ENCODE data around the gene MRGPRG. TPM values are rescaled to one million over a fixed set of nuclear protein-coding genes. Genes with fewer than 3 reads are reported as not detected.

Gene MRGPRG
- polyA plus RNA-seq, 1 donor from 2014 or later, result not detected

GRCh38 chr11:3221408-3222002, 2.9 kb upstream of the MRGPRG start:
- H3K4me2 ChIP-seq (ENCODE audit: low read length), result no peak overlapping the region
- no peak overlapping the region for H3K9ac ChIP-seq (ENCODE audit: low read length)
- H3K27ac ChIP-seq (ENCODE audit: low read length), result no peak overlapping the region
- TF ChIP-seq POLR2AphosphoS5 (IDR thresholded peaks at IDR 0.05), result no peak
- no peak for TF ChIP-seq MXI1 (conservative IDR thresholded peaks at IDR 0.05; ENCODE audit: poor library complexity, severe bottlenecking)
- no peak for TF ChIP-seq RAD21 (conservative IDR thresholded peaks at IDR 0.05)
- no peak for TF ChIP-seq CTCF (IDR thresholded peaks at IDR 0.05; ENCODE audit: poor library complexity, severe bottlenecking)
- no peak for TF ChIP-seq TAF1 (IDR thresholded peaks at IDR 0.05; ENCODE audit: low read depth)
- TF ChIP-seq REST (IDR thresholded peaks at IDR 0.05; ENCODE audit: borderline replicate concordance), result no peak
- no peak for TF ChIP-seq EP300 (conservative IDR thresholded peaks at IDR 0.05; ENCODE audit: poor library complexity, severe bottlenecking)
- TF ChIP-seq EZH2 (IDR thresholded peaks at IDR 0.05; ENCODE audit: borderline replicate concordance, insufficient read depth, low read length, poor library complexity, severe bottlenecking), result no peak
- no peaks in the 10 kb centered on the region for H3K9me3 ChIP-seq (ENCODE audit: low read length)
- H3K79me2 ChIP-seq (replicated peaks; ENCODE audit: insufficient read depth, low read length), result no peaks in the 10 kb centered on the region
- no peaks in the 10 kb centered on the region for H3F3A ChIP-seq (ENCODE audit: insufficient read depth, low read length, poor library complexity, severe bottlenecking)
- H4K20me1 ChIP-seq (ENCODE audit: insufficient read depth), result no peaks in the 10 kb centered on the region
- H3K36me3 ChIP-seq (ENCODE audit: insufficient read depth, low read length), result no peaks in the 10 kb centered on the region
- H2AFZ ChIP-seq (ENCODE audit: low read depth, low read length), result no peak overlapping the region
- no peaks in the 10 kb centered on the region for H3K9me2 ChIP-seq (ENCODE audit: insufficient read depth, low read length)
- H3K4me3 ChIP-seq (ENCODE audit: low read length), result no peak overlapping the region
- H3K27me3 ChIP-seq (ENCODE audit: insufficient read depth, low read depth, low read length), result no peaks in the 10 kb centered on the region

GRCh38 chr11:3220521-3221407, 2.2 kb upstream of the MRGPRG start:
- H3K9me3 ChIP-seq (ENCODE audit: low read length), result no peaks in the 10 kb centered on the region
- H3K79me2 ChIP-seq (replicated peaks; ENCODE audit: insufficient read depth, low read length), result no peaks in the 10 kb centered on the region
- H3K27ac ChIP-seq (ENCODE audit: low read length), result no peak overlapping the region
- no peaks in the 10 kb centered on the region for H3K9me2 ChIP-seq (ENCODE audit: insufficient read depth, low read length)
- H2AFZ ChIP-seq (ENCODE audit: low read depth, low read length), result no peak overlapping the region
- no peak overlapping the region for H3K4me3 ChIP-seq (ENCODE audit: low read length)
- no peaks in the 10 kb centered on the region for H3K36me3 ChIP-seq (ENCODE audit: insufficient read depth, low read length)
- no peaks in the 10 kb centered on the region for H4K20me1 ChIP-seq (ENCODE audit: insufficient read depth)
- H3K9ac ChIP-seq (ENCODE audit: low read length), result no peak overlapping the region
- no peak for TF ChIP-seq TAF1 (IDR thresholded peaks at IDR 0.05; ENCODE audit: low read depth)
- TF ChIP-seq POLR2AphosphoS5 (IDR thresholded peaks at IDR 0.05), result no peak
- no peak for TF ChIP-seq EZH2 (IDR thresholded peaks at IDR 0.05; ENCODE audit: borderline replicate concordance, insufficient read depth, low read length, poor library complexity, severe bottlenecking)
- no peak for TF ChIP-seq RAD21 (conservative IDR thresholded peaks at IDR 0.05)
- TF ChIP-seq REST (IDR thresholded peaks at IDR 0.05; ENCODE audit: borderline replicate concordance), result no peak
- no peak for TF ChIP-seq CTCF (IDR thresholded peaks at IDR 0.05; ENCODE audit: poor library complexity, severe bottlenecking)
- TF ChIP-seq SMC3 (conservative IDR thresholded peaks at IDR 0.05; ENCODE audit: poor library complexity), result no peak
- no peak for TF ChIP-seq EP300 (conservative IDR thresholded peaks at IDR 0.05; ENCODE audit: poor library complexity, severe bottlenecking)
- no peak for TF ChIP-seq MXI1 (conservative IDR thresholded peaks at IDR 0.05; ENCODE audit: poor library complexity, severe bottlenecking)
- H3K4me2 ChIP-seq (ENCODE audit: low read length), result no peak overlapping the region
- no peaks in the 10 kb centered on the region for H3F3A ChIP-seq (ENCODE audit: insufficient read depth, low read length, poor library complexity, severe bottlenecking)
- no peaks in the 10 kb centered on the region for H3K27me3 ChIP-seq (ENCODE audit: insufficient read depth, low read depth, low read length)

Data from neural cell (in vitro differentiated cells).